ENCODE data around the gene GAB2.
"Not testable (repeated sequence)": the region's sequence is repeated elsewhere in the genome, so short reads cannot be mapped to it uniquely, and the experiment has no call there.

The GAB2 gene

GRCh38 chr11:78239781-78240180 lies 177.8 kb downstream of the GAB2 start:
- no peak for DNase-seq

- DNase-seq = no peak
Measured at GRCh38 chr11:78237293-78238046, 180.2 kb downstream of the GAB2 start.

DNA sequence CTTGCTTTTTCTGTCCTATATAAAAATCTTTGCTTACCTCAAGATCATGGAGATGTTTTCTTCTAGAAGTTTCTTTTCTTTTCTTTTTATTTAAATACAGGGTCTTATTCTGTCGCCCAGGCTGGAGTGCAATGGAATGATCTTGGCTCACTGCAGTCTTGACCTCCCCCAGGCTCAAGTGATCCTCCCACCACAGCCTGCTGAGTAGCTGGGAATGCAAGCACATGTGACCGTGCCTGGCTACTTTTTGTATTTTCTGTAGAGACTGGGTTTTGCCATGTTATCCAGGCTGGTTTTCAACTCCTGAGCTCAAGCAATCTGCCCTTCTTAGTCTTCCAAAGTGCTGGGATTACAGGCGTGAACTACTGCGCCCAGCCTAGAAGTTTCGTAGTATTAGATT lies 183.6 kb downstream of the GAB2 start:
- DNase-seq = no peak

- not testable (repeated sequence) for DNase-seq
Measured at GRCh38 chr11:78233046-78233445, 184.6 kb downstream of the GAB2 start.

DNA sequence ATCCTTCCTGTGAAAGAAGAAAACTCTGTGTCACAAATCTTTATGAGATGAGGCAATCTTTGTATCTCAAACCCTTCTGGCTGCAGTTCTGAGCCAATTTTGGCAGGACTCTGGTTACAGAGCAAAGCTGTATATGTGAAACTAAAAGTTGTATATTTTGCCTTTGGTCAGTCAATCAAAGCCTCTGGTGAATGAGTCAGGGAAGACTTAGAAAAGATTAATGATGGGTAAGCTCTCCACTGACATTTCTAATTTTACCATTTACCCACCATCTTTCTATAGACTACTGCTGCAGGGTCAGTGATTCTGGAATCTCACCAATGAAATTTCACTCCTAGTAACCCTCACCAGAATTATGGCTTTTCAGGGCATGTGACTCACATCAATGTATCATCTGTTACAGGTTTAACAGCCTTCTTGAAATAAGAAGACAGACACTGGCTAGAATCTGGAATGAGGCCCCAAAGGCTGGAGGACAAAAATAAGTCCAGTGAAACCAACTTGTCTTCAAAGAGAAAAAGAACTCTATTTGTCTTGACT lies 185.6 kb downstream of the GAB2 start:
- DNase-seq = no peak

- DNase-seq = no peak
Measured at GRCh38 chr11:78230161-78230877, 187.3 kb downstream of the GAB2 start.

DNA sequence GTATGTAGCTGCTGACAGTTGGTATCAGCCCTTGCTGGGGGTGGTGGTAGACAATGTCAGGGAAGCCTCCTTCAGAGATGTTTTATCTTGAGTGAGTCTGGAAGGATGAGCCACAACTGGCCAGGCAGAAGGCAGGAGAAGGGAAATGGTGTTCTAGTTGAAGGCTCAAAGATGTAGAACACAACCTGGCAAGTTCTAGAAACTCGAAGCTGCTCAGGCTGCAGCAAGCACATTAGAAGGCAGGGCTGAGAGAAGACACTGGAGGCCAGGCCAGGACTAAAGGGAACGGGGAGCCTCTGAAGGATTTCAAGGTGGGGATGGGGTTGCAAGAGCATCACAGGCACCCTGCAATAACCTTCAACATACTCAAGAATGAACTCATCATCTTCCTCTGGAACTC lies 188.5 kb downstream of the GAB2 start:
- DNase-seq = no peak

GRCh38 chr11:78228467-78228866 lies 189.2 kb downstream of the GAB2 start:
- no peak for DNase-seq

DNA sequence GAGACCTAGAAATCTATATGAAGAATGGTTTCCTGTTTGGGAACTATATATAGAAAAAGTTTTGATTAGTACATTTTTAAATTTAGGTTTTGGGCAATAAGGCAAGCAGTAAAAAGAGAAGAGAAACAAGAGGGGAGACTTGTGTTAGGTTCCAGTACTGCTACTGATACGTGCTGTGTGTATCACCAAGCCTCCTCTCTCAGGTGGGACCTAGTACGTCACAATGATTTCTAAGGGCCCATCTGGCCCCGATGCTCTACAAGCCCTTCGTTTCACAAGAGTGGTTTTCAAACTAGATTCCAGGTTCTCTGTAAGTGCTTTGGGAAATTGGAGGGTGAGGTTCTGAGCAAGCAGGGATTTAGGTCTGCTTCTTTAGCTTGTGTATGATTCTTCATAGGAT lies 189.7 kb downstream of the GAB2 start:
- DNase-seq = no peak

DNA sequence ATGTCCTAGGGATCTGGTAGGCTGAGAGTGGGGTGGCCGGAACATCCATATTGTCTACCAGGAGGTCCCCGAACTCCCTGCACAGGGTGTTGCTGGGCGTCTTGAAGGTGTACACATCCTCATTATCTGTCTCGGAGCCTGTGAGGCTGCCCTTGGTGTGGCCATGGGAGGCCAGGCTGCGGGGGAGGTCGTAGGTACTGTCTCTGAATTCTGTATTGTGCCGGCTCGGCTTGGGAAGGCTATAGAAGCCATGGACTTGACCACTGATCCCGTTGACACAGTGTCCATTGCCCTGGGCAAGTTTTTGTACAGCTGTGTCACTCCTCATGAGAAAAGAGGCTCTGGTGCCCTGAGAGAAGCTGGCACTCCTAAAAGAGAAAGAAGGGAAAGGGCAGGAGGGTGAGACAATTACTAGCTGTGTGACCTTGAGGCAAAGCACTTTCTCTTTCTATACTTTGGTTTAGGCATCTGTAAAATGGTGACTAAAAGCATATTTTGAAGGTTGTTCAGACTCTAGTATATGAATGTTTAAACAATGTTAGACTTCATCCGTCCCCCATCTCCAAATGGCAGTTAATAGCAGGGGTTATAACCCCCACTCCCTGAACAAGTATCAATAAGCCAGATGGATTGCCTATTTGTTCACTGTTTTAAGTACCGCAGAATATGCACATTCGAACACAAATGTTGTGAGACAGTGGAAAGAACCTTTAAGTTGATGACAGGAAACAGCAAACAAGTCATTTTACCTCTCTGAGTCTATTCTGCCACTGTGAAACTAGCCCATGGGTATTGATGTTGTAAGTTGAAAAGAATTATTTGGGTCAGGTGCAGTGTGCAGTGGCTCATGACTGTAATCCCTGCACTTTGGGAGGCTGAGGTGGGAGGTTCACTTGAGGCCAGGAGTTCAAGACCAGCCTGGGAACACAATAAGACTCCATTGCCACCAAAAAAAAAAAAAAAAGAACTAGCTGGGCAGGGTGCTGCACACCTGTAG lies 190.6 kb downstream of the GAB2 start:
- no peak for DNase-seq

DNA sequence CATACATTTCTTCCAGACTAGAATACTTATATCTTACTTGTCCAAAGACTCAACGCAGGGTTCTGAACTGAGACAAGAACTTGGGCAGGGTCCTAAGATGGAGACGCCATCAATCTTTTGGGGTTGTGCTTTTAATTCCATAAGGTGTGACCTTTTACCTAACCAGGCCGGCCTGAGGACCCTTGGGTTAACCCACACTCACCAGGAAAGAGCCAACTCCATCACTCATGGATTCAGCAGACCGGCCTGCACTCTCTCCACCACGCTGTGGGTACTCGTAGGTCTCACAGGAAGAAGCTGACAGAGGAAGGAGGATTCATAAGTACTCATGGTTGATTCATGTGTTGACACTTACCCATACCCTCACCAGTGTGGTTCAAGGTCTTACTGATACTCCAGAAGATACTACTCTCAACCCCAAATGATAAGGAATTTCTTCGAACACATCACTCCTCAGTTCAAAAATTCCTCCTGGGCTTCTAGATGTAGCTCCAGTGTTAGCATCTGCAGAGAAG lies 192.7 kb downstream of the GAB2 start:
- no peak for DNase-seq

DNA sequence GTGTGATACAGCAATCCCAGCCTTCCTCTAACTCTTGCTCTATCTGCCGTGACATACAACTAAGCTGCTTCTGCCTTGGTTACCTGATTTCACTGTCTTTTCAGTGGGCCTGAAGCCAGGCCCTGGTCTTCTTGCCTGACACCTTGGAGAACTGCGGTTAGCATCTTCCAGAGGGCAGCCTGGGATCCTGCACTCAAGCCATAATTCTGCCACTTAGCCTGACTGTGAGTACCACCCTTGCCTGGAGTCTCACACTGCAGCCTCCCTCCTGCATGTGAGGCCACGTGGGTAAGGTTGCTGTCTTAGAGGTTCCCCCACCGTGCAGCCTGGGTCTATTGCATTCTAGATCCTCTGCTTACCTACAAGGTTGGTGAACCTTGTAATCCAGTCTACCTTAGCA lies 193.1 kb downstream of the GAB2 start:
- DNase-seq = no peak

GRCh38 chr11:78223320-78223954 lies 194.2 kb downstream of the GAB2 start:
- no peak for DNase-seq

GRCh38 chr11:78222726-78223125 lies 194.9 kb downstream of the GAB2 start:
- not testable (repeated sequence) for DNase-seq

DNA sequence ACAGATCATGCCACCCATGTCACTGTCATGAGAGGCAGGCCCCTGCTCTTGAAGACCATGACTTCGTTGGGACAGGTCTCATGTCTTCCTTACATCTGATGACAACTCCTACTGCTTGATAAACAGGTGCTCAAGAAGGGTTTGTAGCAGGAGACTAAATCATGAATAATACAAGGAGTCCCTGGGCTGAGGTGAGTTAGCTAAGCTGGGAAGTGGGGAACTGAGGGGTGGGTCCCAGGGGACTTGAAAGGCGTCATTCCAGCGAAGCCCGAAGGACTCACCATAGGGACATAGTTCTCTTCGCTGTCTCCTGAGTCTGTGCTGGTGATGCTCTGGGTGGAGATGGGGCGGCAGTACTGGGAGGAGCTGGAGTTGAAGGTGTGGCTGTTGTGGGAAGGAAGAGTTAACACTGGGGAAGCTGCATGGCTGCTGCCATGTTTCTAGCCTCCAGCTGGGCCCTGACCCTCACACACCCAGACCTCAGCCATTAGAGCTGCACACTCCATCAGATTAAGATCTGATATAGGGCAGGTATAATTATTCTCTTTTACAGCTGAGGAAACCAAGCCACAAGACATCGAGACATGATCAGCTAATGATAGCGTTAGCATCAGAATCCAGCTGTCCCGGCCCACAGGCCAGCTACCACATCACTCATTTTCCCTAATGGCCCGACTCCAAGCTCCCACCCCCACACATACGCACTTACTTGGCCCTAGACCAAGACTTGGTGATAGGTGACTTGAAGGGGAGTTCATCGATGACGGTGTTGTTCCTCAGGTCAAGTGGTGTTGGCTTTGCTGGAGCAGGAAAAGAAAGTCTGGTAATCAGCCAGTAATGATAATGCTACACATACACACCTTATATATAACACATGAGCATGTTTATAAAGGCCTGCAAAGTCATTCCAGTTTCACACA lies 196.0 kb downstream of the GAB2 start:
- DNase-seq = no peak

- DNase-seq = no peak
Measured at GRCh38 chr11:78220218-78221157, 197.1 kb downstream of the GAB2 start.

DNA sequence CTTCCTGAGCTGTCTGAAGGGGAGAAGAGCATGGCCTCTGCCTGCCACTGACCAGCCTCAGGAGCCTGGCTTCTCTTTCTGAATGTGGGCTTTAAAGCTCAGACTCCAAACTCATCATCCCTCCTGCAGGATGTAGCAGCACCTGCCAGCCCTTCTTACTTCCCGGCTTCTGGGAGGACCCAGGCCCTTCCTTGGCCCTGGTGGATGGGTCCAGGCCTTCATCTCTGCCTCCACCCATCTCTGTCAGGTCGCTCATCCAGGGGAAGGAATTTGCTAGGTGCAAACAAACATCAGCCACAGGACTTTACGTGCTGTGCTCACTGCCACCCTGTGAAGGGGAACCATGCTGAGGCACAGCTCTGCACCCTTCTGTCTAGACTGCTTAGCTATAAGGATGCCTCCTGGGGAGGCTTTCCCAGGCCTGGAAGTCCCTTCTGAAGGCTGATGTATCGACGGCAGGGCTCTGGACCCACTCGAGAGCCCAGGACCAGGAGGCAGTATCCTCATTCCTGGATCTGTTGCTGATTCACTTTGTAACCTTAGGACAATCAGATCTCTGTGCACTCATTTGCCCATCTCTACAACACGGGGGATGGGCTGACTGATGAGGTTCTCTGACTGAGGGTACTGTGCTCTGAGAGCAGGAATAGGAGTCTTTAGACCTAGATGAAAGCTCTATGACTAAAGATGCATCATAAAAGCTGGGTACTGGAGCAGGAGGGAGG lies 198.0 kb downstream of the GAB2 start:
- DNase-seq = no peak

DNA sequence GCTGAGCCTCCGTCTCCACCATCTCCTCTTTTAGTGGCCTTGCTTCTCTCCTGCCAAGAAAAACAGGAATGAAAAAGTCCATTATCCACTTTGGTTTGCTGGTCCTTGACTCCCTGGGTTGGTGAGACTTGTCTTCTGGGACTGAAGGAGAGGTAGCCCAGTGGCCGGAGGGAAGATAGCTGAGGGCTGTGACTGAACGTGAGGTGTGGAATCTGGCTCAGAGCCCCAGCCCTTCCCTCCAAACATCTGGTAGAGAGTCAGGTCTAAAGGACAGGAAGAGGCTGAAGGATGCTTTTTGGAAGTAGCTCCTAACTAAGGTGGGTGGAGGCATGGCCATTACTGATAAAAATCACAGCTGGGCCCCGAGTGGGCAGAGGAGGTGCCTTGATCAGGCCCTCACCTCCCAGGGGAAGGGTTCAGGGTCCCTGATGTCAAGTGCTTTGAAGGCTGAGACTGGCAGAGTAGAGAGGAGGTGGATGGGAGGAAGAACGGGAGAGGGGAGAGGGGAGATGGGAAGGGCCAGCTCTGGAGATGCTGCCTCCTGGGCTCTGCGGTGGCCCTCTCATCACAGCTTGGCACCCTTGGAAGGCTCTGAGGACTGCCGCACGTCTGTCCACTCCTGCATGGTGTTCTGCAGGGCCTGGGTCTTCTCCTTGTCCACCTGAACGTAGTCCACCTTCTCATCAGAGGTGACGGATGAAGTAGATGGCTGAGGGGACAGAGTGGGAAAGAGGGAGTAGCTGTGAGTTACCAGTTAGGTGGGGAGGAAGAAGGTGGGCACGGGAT lies 198.7 kb downstream of the GAB2 start:
- no peak for DNase-seq
